ENCODE results near the gene MYO1D. TPM values are rescaled to one million over a fixed set of nuclear protein-coding genes. Genes with fewer than 3 reads are reported as not detected.

The MYO1D gene
- total RNA-seq, 1 experiment from 2014 or later: 35.7 TPM

DNA sequence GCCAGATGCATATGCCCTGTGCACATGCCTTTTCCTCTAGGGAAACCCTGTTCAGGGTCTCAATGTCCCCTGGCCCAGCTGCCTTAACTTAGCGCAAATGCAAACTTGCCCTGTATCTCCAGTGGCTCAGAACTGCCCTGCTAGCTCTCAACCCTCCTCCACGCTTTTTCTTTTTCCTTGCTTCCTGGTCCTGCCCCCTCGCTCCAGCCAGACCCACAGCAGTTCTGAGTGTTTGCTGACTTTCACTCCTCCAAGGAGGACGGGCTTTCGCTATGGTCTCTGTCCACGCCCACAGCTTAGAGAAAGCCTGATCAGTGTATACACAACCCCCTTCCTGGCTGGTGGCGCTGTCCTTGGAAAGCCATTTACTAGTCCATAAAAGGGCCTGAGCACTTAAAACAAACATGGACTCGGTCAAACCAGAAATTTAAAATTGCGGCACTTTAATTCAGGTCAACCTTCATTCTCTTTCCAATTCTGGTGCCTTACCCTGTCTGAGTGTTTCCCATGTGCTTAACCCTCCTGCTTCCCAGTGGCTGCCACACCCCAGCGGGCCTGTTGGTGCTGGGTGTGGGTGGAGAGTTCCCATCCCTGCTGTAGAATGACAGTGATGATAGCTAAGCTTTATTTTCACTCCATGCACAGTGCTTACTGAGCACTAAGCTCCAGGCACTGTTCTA lies 35.4 kb upstream of the MYO1D start:
- ChIA-PET RAD21 (ENCODE audit: low non-redundant PET in 1 of 2, low total read pairs in 2 of 2, uncharacterized antibody in 2 of 2, unreplicated experiment in 2 of 2) (no interaction called here), POLR2A (interaction anchor here (0.8 kb wide), 1 partner anchor 27 kb away, joined by 3 read pairs; no protein-coding TSS in a partner anchor), CTCF (interaction anchor here (1.5 to 1.8 kb wide), 3 partner anchors 24 to 129 kb away, joined by 3 to 8 read pairs (median 5); partner anchors contain the start of gene MYO1D)
- Histone ChIP-seq H3K36me3 (ENCODE audit: control insufficient read depth in 1 of 2, insufficient read depth in 2 of 2, low read length in 2 of 2) (no peaks in the 10 kb centered on the region), H3K9me2 (ENCODE audit: insufficient read depth) (no peaks in the 10 kb centered on the region), H3K27me3 (ENCODE audit: insufficient read depth, low read length) (no peaks in the 10 kb centered on the region), H3K9ac (ENCODE audit: low read length) (no peak overlapping the region), H3K27ac (ENCODE audit: low read depth, low read length) (no peak overlapping the region), H4K20me1 (ENCODE audit: insufficient read depth) (no peaks in the 10 kb centered on the region), H3K4me1 (ENCODE audit: control insufficient read depth in 1 of 2, insufficient read depth in 2 of 2, low read length in 2 of 2) (peaks cover 0 to 6% of the 10 kb centered on the region in 2 experiments; a peak in 2 of 4 replicates), H3K9me3 (ENCODE audit: control insufficient read depth in 1 of 2, insufficient read depth in 1 of 2, low read depth in 1 of 2, low read length in 2 of 2) (no peaks in the 10 kb centered on the region), H3K79me2 (ENCODE audit: insufficient read depth, low read length) (no peaks in the 10 kb centered on the region), H2AFZ (ENCODE audit: low read depth, low read length, poor library complexity, severe bottlenecking) (no peak overlapping the region), H3K4me3 (replicated peaks in 1 of 2; ENCODE audit: low read depth in 1 of 2, low read length in 2 of 2) (no peak overlapping the region), H3K4me2 (ENCODE audit: low read length) (no peak overlapping the region)
- no peak for ATAC-seq
- no TSS peak for BruUV-seq (replicated peaks)
- DNase-seq (ENCODE audit: low read depth, low spot score): no peak
- intact Hi-C loops (cut with micrococcal nuclease): no loop called here
- TF ChIP-seq ZBTB33 (IDR thresholded peaks at IDR 0.05; ENCODE audit: extremely low read depth, insufficient replicate concordance, low read length) (no peak), SP1 (IDR thresholded peaks at IDR 0.05; ENCODE audit: low read depth) (no peak), EGR1 (IDR thresholded peaks at IDR 0.05; ENCODE audit: low read depth) (no peak), ZNF274 (IDR thresholded peaks at IDR 0.05; ENCODE audit: low read depth, low read length) (no peak), POLR2AphosphoS5 (IDR thresholded peaks at IDR 0.05; ENCODE audit: low read depth, low read length) (no peak)
- TF ChIP-seq, protein P1, sequence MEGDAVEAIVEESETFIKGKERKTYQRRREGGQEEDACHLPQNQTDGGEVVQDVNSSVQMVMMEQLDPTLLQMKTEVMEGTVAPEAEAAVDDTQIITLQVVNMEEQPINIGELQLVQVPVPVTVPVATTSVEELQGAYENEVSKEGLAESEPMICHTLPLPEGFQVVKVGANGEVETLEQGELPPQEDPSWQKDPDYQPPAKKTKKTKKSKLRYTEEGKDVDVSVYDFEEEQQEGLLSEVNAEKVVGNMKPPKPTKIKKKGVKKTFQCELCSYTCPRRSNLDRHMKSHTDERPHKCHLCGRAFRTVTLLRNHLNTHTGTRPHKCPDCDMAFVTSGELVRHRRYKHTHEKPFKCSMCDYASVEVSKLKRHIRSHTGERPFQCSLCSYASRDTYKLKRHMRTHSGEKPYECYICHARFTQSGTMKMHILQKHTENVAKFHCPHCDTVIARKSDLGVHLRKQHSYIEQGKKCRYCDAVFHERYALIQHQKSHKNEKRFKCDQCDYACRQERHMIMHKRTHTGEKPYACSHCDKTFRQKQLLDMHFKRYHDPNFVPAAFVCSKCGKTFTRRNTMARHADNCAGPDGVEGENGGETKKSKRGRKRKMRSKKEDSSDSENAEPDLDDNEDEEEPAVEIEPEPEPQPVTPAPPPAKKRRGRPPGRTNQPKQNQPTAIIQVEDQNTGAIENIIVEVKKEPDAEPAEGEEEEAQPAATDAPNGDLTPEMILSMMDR (IDR thresholded peaks at IDR 0.05 in 2 of 3, conservative IDR thresholded peaks at IDR 0.05 in 1 of 3; ENCODE audit: borderline replicate concordance in 1 of 3, insufficient read depth in 1 of 3, low read depth in 2 of 3, low read length in 2 of 3): no peak

Data from HCT116 (cell line).